ENCODE measurements around the gene IL17B. TPM values are rescaled to one million over a fixed set of nuclear protein-coding genes. Genes with fewer than 3 reads are reported as not detected.

IL17B gene
- total and polyA plus RNA-seq, 2 of the 8 experiments (the other 6 are each of a cell fraction or from before 2014, with no cell fraction given) = 0.18 TPM; not detected in 1

DNA sequence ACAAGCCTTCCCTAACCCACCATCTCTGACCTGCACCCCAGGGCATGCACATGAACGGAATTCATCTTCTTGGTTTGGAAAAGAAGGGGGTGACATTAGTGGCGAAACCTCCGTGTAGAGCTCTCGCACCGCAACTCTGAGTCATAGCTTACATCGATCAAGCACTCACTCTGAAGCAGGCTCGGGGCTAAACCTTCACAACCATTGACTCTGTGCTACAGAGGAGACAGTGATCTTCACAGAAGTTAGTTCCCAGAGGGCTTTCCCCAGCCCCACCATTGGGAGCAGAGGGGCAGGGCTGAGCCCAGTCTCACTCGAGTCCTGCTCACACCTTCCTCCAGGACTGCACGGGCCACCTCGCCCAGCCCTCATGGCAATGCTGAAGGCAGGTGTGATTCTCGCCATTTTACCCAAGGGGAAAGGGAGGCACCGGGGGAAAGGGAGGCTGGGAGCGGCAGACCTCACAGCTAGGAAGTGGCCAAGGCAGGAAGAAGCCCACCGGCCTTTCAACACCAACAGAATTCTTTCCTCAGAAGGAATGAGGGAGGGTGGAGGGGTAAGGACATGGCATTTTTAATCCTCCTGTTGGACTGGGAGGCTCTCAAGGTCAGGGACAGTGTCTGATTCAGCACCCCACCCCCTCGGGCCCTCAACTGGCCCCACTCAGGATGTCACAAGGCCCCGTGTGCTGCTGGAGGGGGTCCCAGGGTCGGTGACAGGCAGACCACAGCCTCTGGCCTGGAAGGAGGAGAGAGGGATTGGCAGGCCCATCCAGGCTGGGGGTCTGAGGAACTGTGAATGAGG, 25.9 kb upstream of the IL17B start:
- H3K4me1 ChIP-seq (replicated peaks in 1 of 4; ENCODE audit: control insufficient read depth in 3 of 4, insufficient read depth in 4 of 4, low read length in 3 of 4) = peaks cover 0 to 10% (median 5%) of the 10 kb centered on the region in 4 experiments; a peak in 4 of 7 replicates
- no peak overlapping the region for H3K9ac ChIP-seq (replicated peaks in 1 of 4; ENCODE audit: extremely low read depth in 1 of 4, low read depth in 3 of 4, low read length in 3 of 4)
- DNase-seq (ENCODE audit: low read depth in 1 of 2, low spot score in 2 of 2) (no peak), FAIRE-seq (no peak)
- H3K27ac ChIP-seq (ENCODE audit: low read depth, low read length) = no peak overlapping the region
- H3K23ac ChIP-seq (ENCODE audit: insufficient read length) = no peak overlapping the region
- no peak overlapping the region for H3K4me2 ChIP-seq (ENCODE audit: insufficient read depth in 1 of 2, low read depth in 2 of 2, low read length in 2 of 2)
- CTCF ChIA-PET (ENCODE audit: partially characterized antibody) = interaction anchor here (0.9 to 15.4 kb wide), 11 partner anchors 9 to 146 kb away, joined by 3 to 315 read pairs (median 6); partner anchors contain the start of genes CSNK1A1 and IL17B
- no peak overlapping the region for H2BK120ac ChIP-seq (replicated peaks; ENCODE audit: low read depth, low read length)
- 79% methylated on average over 17 of the region's 17 CpGs; no CpG with 5 or more reads in 1 of the 2 experiments for WGBS, 2 experiments (ENCODE audit: extremely low coverage in 1 of 2, insufficient coverage in 1 of 2, insufficient read length in 1 of 2, insufficient replicate concordance in 2 of 2, low coverage in 1 of 2, low lambda C conversion rate in 2 of 2, missing lambda C conversion rate in 1 of 2)
- H3K14ac ChIP-seq (ENCODE audit: insufficient read length) = no peak overlapping the region
- H3K79me1 ChIP-seq (ENCODE audit: low read depth, low read length) = no peaks in the 10 kb centered on the region
- H3K9me3 ChIP-seq (ENCODE audit: insufficient read depth in 2 of 2, low read depth in 1 of 2, low read length in 1 of 2) = no peaks in the 10 kb centered on the region
- H2AK5ac ChIP-seq (ENCODE audit: low read depth, low read length) = no peak overlapping the region
- POLR2A ChIA-PET (ENCODE audit: partially characterized antibody) = interaction anchor here (1.0 to 2.7 kb wide), 3 partner anchors 10 to 20 kb away, joined by 3 to 11 read pairs (median 3); no protein-coding TSS in a partner anchor
- no peak overlapping the region for H3K4me3 ChIP-seq (ENCODE audit: extremely low read depth in 1 of 4, insufficient read depth in 2 of 4, low read depth in 3 of 4, low read length in 4 of 4)
- H3K79me2 ChIP-seq (ENCODE audit: control insufficient read depth in 1 of 2, insufficient read depth in 2 of 2, low read length in 2 of 2) = no peaks in the 10 kb centered on the region
- no peaks in the 10 kb centered on the region; a peak in 1 of 7 replicates for H3K27me3 ChIP-seq (replicated peaks in 1 of 4; ENCODE audit: control insufficient read depth in 3 of 4, extremely low read depth in 1 of 4, insufficient read depth in 3 of 4, low read length in 3 of 4)
- H2BK5ac ChIP-seq (ENCODE audit: low read depth, low read length) = no peak overlapping the region
- peak overlapping the region; percentile 80; the same call in 1 of the 2 replicates for H2BK12ac ChIP-seq (ENCODE audit: low read depth, low read length)
- H3K36me3 ChIP-seq (ENCODE audit: control insufficient read depth in 2 of 4, insufficient read depth in 4 of 4, low read length in 3 of 4) = no peaks in the 10 kb centered on the region
- H4K5ac ChIP-seq (ENCODE audit: insufficient read length, low read depth, low read length) = no peak overlapping the region
- peak overlapping the region; percentile 32; the same call in 1 of the 2 replicates for H2BK20ac ChIP-seq (ENCODE audit: low read length)
- no peaks in the 10 kb centered on the region for H4K20me1 ChIP-seq (replicated peaks in 1 of 2; ENCODE audit: control insufficient read depth in 1 of 2, insufficient read depth in 2 of 2, low read length in 2 of 2)
- H2BK15ac ChIP-seq (ENCODE audit: low read length) = no peak overlapping the region
- H4K91ac ChIP-seq (replicated peaks; ENCODE audit: insufficient read length, low read length) = peak overlapping the region; percentile 17
- H3K18ac ChIP-seq (ENCODE audit: extremely low read depth, low read length) = no peak overlapping the region
- H4K8ac ChIP-seq (ENCODE audit: extremely low read depth, insufficient read depth, low read length) = no peak overlapping the region
- no peaks in the 10 kb centered on the region for H3K23me2 ChIP-seq (ENCODE audit: low read depth, low read length)
- H2AFZ ChIP-seq (ENCODE audit: low read length) = no peak overlapping the region
- no peak overlapping the region for H3K56ac ChIP-seq (replicated peaks; ENCODE audit: insufficient read length, low read depth, low read length)
- no peak overlapping the region for H3K4ac ChIP-seq (replicated peaks; ENCODE audit: insufficient read length, low read depth, low read length)
- TF ChIP-seq POLR2AphosphoS5 (IDR thresholded peaks at IDR 0.05; ENCODE audit: low read depth, low read length) (no peak), YY1 (IDR thresholded peaks at IDR 0.05; ENCODE audit: low read depth, low read length) (no peak), TAF1 (IDR thresholded peaks at IDR 0.05; ENCODE audit: low read depth, low read length) (no peak), SP1 (IDR thresholded peaks at IDR 0.05; ENCODE audit: low read depth, low read length) (no peak), RNF2 (IDR thresholded peaks at IDR 0.05; ENCODE audit: borderline replicate concordance, low read depth, low read length, missing control alignments, poor library complexity, severe bottlenecking) (no peak), GABPA (IDR thresholded peaks at IDR 0.05; ENCODE audit: borderline replicate concordance, insufficient read depth, low read length) (no peak), SRF (IDR thresholded peaks at IDR 0.05; ENCODE audit: low read depth, low read length) (no peak), POU5F1 (IDR thresholded peaks at IDR 0.05; ENCODE audit: low read depth, low read length) (no peak), RAD21 (IDR thresholded peaks at IDR 0.05 in 1 of 2, conservative IDR thresholded peaks at IDR 0.05 in 1 of 2; ENCODE audit: low read depth in 2 of 2, low read length in 2 of 2) (no peak)
- TF ChIP-seq, protein P1, sequence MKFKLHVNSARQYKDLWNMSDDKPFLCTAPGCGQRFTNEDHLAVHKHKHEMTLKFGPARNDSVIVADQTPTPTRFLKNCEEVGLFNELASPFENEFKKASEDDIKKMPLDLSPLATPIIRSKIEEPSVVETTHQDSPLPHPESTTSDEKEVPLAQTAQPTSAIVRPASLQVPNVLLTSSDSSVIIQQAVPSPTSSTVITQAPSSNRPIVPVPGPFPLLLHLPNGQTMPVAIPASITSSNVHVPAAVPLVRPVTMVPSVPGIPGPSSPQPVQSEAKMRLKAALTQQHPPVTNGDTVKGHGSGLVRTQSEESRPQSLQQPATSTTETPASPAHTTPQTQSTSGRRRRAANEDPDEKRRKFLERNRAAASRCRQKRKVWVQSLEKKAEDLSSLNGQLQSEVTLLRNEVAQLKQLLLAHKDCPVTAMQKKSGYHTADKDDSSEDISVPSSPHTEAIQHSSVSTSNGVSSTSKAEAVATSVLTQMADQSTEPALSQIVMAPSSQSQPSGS (IDR thresholded peaks at IDR 0.05; ENCODE audit: low read length) = no peak

Data from H1 (cell line).